ENCODE results near the gene SIPA1L2.

Gene SIPA1L2

DNA sequence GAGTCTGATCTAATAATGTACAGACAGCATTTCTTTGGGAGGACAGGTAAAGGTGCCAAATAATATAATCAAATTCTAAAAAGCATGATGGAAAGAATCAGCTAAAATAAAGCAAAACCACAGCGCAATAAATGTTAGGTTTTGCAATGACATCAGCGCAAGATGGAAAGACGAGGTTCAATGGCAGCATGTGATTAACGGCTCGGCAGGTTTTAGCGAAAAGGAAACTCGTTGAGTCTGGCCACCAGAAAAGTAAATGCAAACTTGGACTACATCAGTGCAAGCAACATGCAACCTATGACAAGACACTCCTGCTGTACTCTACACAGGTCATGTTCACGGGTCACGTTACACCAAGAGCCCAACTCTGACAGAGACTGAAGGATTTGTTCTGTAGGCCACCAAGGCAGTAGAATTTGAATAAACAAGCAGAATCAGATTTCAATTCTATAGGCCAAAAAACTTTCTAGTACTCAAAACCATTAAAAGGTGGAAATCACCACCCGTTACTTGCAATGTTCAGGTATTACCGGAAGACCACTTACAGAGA, 4.5 kb downstream of the SIPA1L2 start:
- no peak for TF ChIP-seq TAF1 (IDR thresholded peaks at IDR 0.05; ENCODE audit: borderline replicate concordance, insufficient read depth, low read length)
- TF ChIP-seq FOXP2 (optimal IDR thresholded peaks at IDR 0.05; ENCODE audit: borderline replicate concordance, extremely low read depth, extremely low read length, insufficient read depth), result no peak
- no peak for TF ChIP-seq SIN3A (IDR thresholded peaks at IDR 0.05; ENCODE audit: borderline replicate concordance, insufficient read depth, low read length)
- no peak for TF ChIP-seq POLR2AphosphoS5 (IDR thresholded peaks at IDR 0.05; ENCODE audit: low read depth, low read length)
- TF ChIP-seq, protein P1, sequence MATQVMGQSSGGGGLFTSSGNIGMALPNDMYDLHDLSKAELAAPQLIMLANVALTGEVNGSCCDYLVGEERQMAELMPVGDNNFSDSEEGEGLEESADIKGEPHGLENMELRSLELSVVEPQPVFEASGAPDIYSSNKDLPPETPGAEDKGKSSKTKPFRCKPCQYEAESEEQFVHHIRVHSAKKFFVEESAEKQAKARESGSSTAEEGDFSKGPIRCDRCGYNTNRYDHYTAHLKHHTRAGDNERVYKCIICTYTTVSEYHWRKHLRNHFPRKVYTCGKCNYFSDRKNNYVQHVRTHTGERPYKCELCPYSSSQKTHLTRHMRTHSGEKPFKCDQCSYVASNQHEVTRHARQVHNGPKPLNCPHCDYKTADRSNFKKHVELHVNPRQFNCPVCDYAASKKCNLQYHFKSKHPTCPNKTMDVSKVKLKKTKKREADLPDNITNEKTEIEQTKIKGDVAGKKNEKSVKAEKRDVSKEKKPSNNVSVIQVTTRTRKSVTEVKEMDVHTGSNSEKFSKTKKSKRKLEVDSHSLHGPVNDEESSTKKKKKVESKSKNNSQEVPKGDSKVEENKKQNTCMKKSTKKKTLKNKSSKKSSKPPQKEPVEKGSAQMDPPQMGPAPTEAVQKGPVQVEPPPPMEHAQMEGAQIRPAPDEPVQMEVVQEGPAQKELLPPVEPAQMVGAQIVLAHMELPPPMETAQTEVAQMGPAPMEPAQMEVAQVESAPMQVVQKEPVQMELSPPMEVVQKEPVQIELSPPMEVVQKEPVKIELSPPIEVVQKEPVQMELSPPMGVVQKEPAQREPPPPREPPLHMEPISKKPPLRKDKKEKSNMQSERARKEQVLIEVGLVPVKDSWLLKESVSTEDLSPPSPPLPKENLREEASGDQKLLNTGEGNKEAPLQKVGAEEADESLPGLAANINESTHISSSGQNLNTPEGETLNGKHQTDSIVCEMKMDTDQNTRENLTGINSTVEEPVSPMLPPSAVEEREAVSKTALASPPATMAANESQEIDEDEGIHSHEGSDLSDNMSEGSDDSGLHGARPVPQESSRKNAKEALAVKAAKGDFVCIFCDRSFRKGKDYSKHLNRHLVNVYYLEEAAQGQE (IDR thresholded peaks at IDR 0.05; ENCODE audit: insufficient read depth in 1 of 2, low read depth in 2 of 2, low read length in 2 of 2), result no peak

DNA sequence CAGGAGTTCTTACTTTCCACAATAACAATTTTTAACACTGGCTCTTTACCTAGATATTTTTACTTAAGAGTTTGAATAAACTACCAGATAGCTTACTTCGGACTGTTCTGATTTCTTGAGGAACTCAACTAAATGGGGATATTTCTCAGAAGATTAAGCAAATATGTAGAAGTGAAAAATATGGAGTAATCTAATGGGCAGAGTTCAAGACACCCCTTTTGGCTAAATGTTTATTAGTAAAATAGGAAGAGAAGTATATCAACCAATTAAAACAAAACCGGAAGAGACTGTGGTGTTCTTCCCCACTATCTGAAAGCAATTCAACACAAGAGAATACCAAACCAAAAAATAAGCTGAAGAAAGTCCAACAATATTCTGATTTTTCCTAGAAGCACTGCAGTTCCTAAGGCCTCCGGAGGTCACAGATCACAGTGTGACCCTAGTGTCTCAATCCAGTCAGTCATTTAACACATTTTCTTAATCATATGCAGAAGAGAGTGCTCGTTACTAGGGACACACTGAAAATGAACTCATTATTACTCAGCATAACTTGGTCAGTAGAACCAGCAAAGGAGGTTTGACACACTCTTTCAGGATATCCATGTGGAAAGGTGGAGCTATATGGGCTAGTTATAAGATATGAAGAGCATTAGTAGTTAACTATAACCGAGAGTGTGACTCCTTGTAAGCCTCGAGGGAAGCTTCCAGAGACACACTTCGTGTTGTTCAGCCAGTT, 5.2 kb downstream of the SIPA1L2 start:
- TF ChIP-seq, protein P1 (IDR thresholded peaks at IDR 0.05; ENCODE audit: insufficient read depth in 1 of 2, low read depth in 2 of 2, low read length in 2 of 2), result no peak
- TF ChIP-seq FOXP2 (optimal IDR thresholded peaks at IDR 0.05; ENCODE audit: borderline replicate concordance, extremely low read depth, extremely low read length, insufficient read depth) (no peak), TAF1 (IDR thresholded peaks at IDR 0.05; ENCODE audit: borderline replicate concordance, insufficient read depth, low read length) (no peak), POLR2AphosphoS5 (IDR thresholded peaks at IDR 0.05; ENCODE audit: low read depth, low read length) (no peak), SIN3A (IDR thresholded peaks at IDR 0.05; ENCODE audit: borderline replicate concordance, insufficient read depth, low read length) (no peak)

DNA sequence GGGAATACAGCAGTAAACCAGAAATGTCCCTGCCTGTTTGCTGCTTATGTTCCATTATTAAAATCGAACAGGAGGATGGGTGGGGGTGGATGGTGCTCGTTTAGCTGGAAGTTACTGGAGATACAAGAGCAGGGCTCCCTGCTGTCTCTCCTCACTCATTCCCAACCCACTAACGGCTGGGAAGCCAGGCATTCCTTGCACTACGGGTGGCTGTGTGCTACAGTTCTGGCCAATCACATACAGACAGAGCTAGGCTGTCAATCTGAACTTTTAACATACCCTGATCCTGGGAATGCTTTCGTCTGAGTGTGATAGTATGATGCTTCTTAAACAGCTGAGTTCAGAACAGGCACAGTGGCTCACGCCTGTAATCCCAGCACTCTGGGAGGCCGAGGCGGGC, 7.0 kb downstream of the SIPA1L2 start:
- TF ChIP-seq TAF1 (IDR thresholded peaks at IDR 0.05; ENCODE audit: borderline replicate concordance, insufficient read depth, low read length), result no peak
- TF ChIP-seq, protein P1 (IDR thresholded peaks at IDR 0.05; ENCODE audit: insufficient read depth in 1 of 2, low read depth in 2 of 2, low read length in 2 of 2), result no peak
- TF ChIP-seq POLR2AphosphoS5 (IDR thresholded peaks at IDR 0.05; ENCODE audit: low read depth, low read length), result no peak
- no peak for TF ChIP-seq SIN3A (IDR thresholded peaks at IDR 0.05; ENCODE audit: borderline replicate concordance, insufficient read depth, low read length)
- no peak for TF ChIP-seq FOXP2 (optimal IDR thresholded peaks at IDR 0.05; ENCODE audit: borderline replicate concordance, extremely low read depth, extremely low read length, insufficient read depth)

DNA sequence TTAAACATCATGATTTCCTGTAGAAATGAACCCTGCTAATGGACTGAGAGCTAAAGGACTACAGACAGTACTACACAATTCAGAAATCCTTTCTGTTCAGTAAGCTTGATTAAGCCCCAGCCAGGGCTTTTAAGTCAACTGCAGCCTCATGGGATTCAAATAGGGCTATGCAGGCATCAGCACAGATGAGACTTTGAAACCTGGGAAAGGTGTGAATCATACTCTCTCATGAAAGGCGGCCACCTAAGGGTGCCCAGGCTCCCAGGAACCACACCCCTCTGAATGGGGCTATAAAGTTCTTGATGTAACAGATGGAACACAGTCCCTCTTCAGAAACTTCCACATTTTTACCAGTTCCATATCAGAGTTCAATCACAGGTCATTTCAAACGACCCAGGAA, 7.6 kb downstream of the SIPA1L2 start:
- TF ChIP-seq, protein P1 (IDR thresholded peaks at IDR 0.05; ENCODE audit: insufficient read depth in 1 of 2, low read depth in 2 of 2, low read length in 2 of 2), result no peak
- no peak for TF ChIP-seq SIN3A (IDR thresholded peaks at IDR 0.05; ENCODE audit: borderline replicate concordance, insufficient read depth, low read length)

Data from PFSK-1 (cell line).